Muscle of leg (tissue), 11 donors: Measurements from ENCODE around the gene PUSL1. TPM values are rescaled to one million over a fixed set of nuclear protein-coding genes. Genes with fewer than 3 reads are reported as not detected.
A peak's percentile ranks its signal among the peaks of the same experiment; 100 is the strongest.
"Not testable (repeated sequence)": the region's sequence is repeated elsewhere in the genome, so short reads cannot be mapped to it uniquely, and the experiment has no call there.

Experiments
- DNase-seq: peaks from one replicate; pipeline ENCODE4 v3.0.0; 2013
- H3K27ac ChIP-seq: one replicate; pipeline ENCODE4 v1.5.1; 2013; ENCODE audit warnings: mild to moderate bottlenecking, low read length, control low read depth
- H3K27me3 ChIP-seq: one replicate; pipeline ENCODE4 v1.6.1; 2013; ENCODE audit warnings: low read length; ENCODE audit not compliant: control insufficient read depth, insufficient read depth
- H3K36me3 ChIP-seq: one replicate; pipeline ENCODE4 v1.6.1; 2013; ENCODE audit warnings: low read length; ENCODE audit not compliant: control insufficient read depth, insufficient read depth
- H3K4me1 ChIP-seq: one replicate; pipeline ENCODE4 v1.6.1; 2013; ENCODE audit warnings: low read length; ENCODE audit not compliant: control insufficient read depth, insufficient read depth
- H3K4me3 ChIP-seq: one replicate; pipeline ENCODE4 v1.5.1; 2013; ENCODE audit warnings: low read length, control low read depth
- H3K9me3 ChIP-seq: replicated peaks from 2 replicates; pipeline ENCODE4 v1.6.1; 2013; ENCODE audit warnings: low read depth, low read length; ENCODE audit not compliant: control insufficient read depth
- WGBS: methylation state at CpG from one replicate; pipeline ENCODE4 v1.1.5; 2013; ENCODE audit warnings: missing lambda C conversion rate; ENCODE audit not compliant: insufficient coverage; 5-methylcytosine and 5-hydroxymethylcytosine counted together
- polyA plus RNA-seq, 8 donors: library from polyadenylated mRNA; unstranded; fragments of 120-200 nt; gene quantifications; one replicate each; pipeline versions ENCODE4 v1.2.1 to v1.2.3, GENCODE V29; 2013; ENCODE audit warnings: inconsistent platforms in 1 of 8, low replicate concordance in 1 of 8; ENCODE audit not compliant: insufficient read length in 8 of 8, insufficient read depth in 1 of 8
- total RNA-seq: library from RNA; stranded (reverse); fragments of 120-200 nt; gene quantifications from one replicate; pipeline ENCODE4 v1.2.4, GENCODE V29; 2013

The PUSL1 gene
- total and polyA plus RNA-seq, 9 donors: 6.1 to 8.6 (median 7.3) TPM

GRCh38 chr1:1315435-1315954 lies 7.1 kb downstream of the PUSL1 start:
- Histone ChIP-seq H3K4me1 (peaks cover 4% of the 10 kb centered on the region), H3K9me3 (no peaks in the 10 kb centered on the region), H3K27me3 (no peaks in the 10 kb centered on the region), H3K36me3 (peaks cover 70% of the 10 kb centered on the region), H3K27ac (no peak overlapping the region), H3K4me3 (no peak overlapping the region)
- no peak for DNase-seq
- 42% methylated on average over 6 of the region's 26 CpGs for WGBS

GRCh38 chr1:1316199-1316598 lies 7.8 kb downstream of the PUSL1 start:
- peaks cover 71% of the 10 kb centered on the region for H3K36me3 ChIP-seq
- H3K27me3 ChIP-seq, DNase-seq, H3K27ac ChIP-seq, H3K4me1 ChIP-seq, H3K4me3 ChIP-seq, H3K9me3 ChIP-seq: not testable (repeated sequence)
- 86% methylated on average over 7 of the region's 8 CpGs for WGBS

- 52% methylated on average over 4 of the region's 6 CpGs for WGBS
- Histone ChIP-seq H3K27ac (no peak overlapping the region), H3K4me3 (no peak overlapping the region), H3K27me3 (no peaks in the 10 kb centered on the region), H3K36me3 (peaks cover 70% of the 10 kb centered on the region), H3K9me3 (no peaks in the 10 kb centered on the region), H3K4me1 (peaks cover 4% of the 10 kb centered on the region)
- DNase-seq: no peak
Measured at GRCh38 chr1:1317420-1317819, 9.0 kb downstream of the PUSL1 start.

- peak; percentile 83 for DNase-seq
- WGBS: 80% methylated on average over 3 of the region's 9 CpGs
- peaks cover 62% of the 10 kb centered on the region for H3K36me3 ChIP-seq
- H3K4me1 ChIP-seq: peaks cover 9% of the 10 kb centered on the region
- no peak overlapping the region for H3K4me3 ChIP-seq
- H3K9me3 ChIP-seq: no peaks in the 10 kb centered on the region
- H3K27me3 ChIP-seq: no peaks in the 10 kb centered on the region
- H3K27ac ChIP-seq: no peak overlapping the region
Measured at GRCh38 chr1:1318131-1318652, 9.8 kb downstream of the PUSL1 start.

GRCh38 chr1:1318777-1319645 lies 10.6 kb downstream of the PUSL1 start:
- no peaks in the 10 kb centered on the region for H3K9me3 ChIP-seq
- 89% methylated on average over 33 of the region's 36 CpGs for WGBS
- H3K4me1 ChIP-seq: peaks cover 14% of the 10 kb centered on the region
- H3K27ac ChIP-seq: no peak overlapping the region
- no peak overlapping the region for H3K4me3 ChIP-seq
- no peak for DNase-seq
- peaks cover 54% of the 10 kb centered on the region for H3K36me3 ChIP-seq
- no peaks in the 10 kb centered on the region for H3K27me3 ChIP-seq

- no peak for DNase-seq
- H3K27ac ChIP-seq: no peak overlapping the region
- peaks cover 48% of the 10 kb centered on the region for H3K36me3 ChIP-seq
- no peaks in the 10 kb centered on the region for H3K9me3 ChIP-seq
- H3K4me1 ChIP-seq: peaks cover 14% of the 10 kb centered on the region
- no peaks in the 10 kb centered on the region for H3K27me3 ChIP-seq
- 88% methylated on average over 13 of the region's 13 CpGs for WGBS
- H3K4me3 ChIP-seq: no peak overlapping the region
Measured at GRCh38 chr1:1319646-1319941, 11.2 kb downstream of the PUSL1 start.

GRCh38 chr1:1320666-1321448 lies 12.5 kb downstream of the PUSL1 start:
- DNase-seq: no peak
- H3K36me3 ChIP-seq: peaks cover 40% of the 10 kb centered on the region

GRCh38 chr1:1321477-1321876 lies 13.1 kb downstream of the PUSL1 start:
- H3K27ac ChIP-seq: no peak overlapping the region

More at GRCh38 chr1:1320666-1321448, 12.5 kb downstream of the PUSL1 start:
- Histone ChIP-seq H3K27ac (no peak overlapping the region), H3K9me3 (no peaks in the 10 kb centered on the region), H3K4me1 (peaks cover 23% of the 10 kb centered on the region), H3K4me3 (no peak overlapping the region), H3K27me3 (no peaks in the 10 kb centered on the region)
- WGBS: 74% methylated on average over 22 of the region's 23 CpGs

GRCh38 chr1:1322418-1322817 lies 14.0 kb downstream of the PUSL1 start:
- Histone ChIP-seq H3K36me3 (peaks cover 49% of the 10 kb centered on the region), H3K4me1 (peaks cover 29% of the 10 kb centered on the region), H3K9me3 (no peaks in the 10 kb centered on the region), H3K27ac (no peak overlapping the region), H3K27me3 (no peaks in the 10 kb centered on the region), H3K4me3 (no peak overlapping the region)
- no peak for DNase-seq
- WGBS: 57% methylated on average over 1 of the region's 14 CpGs

More at GRCh38 chr1:1321477-1321876, 13.1 kb downstream of the PUSL1 start:
- 85% methylated on average over 7 of the region's 8 CpGs for WGBS
- H3K9me3 ChIP-seq: no peaks in the 10 kb centered on the region
- H3K36me3 ChIP-seq: peaks cover 46% of the 10 kb centered on the region
- DNase-seq: no peak
- H3K4me3 ChIP-seq: no peak overlapping the region
- H3K4me1 ChIP-seq: peaks cover 29% of the 10 kb centered on the region
- no peaks in the 10 kb centered on the region for H3K27me3 ChIP-seq

- no peaks in the 10 kb centered on the region for H3K9me3 ChIP-seq
- H3K27me3 ChIP-seq: no peaks in the 10 kb centered on the region
- WGBS: 85% methylated on average over 10 of the region's 10 CpGs
- peaks cover 29% of the 10 kb centered on the region for H3K4me1 ChIP-seq
- no peak overlapping the region for H3K4me3 ChIP-seq
- peaks cover 53% of the 10 kb centered on the region for H3K36me3 ChIP-seq
- DNase-seq: no peak
- H3K27ac ChIP-seq: no peak overlapping the region
Measured at GRCh38 chr1:1322952-1323351, 14.6 kb downstream of the PUSL1 start.
